Inflammatory macrophage treated with lipopolysaccharide for 4 hours (primary cell): ENCODE results near the gene PLXNB2.

Source experiments
- DNase-seq: peaks from one replicate; pipeline ENCODE4 v3.0.0-alpha.2; 2020

The PLXNB2 gene

DNA sequence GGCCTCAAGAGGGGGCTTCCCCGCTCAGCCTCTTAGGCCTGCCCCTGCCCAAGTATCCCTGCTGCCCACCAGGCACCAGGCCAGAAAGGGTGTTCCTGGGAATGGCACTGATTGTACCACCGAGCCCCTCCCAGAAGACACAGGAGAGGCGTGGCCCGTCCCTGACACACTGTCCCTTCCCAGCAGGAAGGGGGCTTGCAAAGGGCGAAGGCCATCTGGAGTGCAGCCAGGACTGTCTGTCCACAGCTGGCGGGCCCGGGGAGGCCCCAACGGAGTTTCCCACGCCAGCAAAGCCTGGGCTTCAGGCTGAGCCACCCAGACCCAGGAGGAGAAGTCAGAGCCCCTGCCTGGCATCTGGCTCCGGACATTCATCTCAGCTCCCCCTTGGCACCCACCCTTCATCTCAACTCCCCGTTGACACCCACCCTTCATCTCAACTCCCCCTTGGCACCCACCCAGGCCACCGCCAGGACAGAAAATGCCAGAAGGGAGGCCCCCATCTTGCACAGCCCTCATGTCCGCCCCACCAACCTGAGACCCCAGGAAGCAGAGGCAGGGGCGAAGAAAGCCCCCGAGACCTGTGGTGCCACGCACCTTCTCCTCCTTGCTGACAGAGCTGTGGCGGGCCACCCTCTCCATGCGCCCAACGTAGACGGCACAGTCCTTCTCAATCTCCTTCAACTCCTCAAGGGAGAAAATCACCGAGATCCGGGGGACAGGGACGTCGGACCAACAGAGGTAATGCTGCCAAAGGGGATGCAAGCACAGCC lies 82.1 kb downstream of the PLXNB2 start:
- no peak for DNase-seq
